OCI-LY3 (cell line): ENCODE measurements around the gene TSR1.

Source experiments
- CTCF ChIP-seq: fragments of 200-600, 300-600 bp; sonication (generic); IDR thresholded peaks from 2 replicates; pipeline ENCODE4 v1.5.1; 2014; ENCODE audit warnings: antibody characterized with exemption, low read length, low read depth
- EZH2phosphoT487 ChIP-seq: fragments of 200-600 bp; shearing (Covaris generic); IDR thresholded peaks from 2 replicates; pipeline ENCODE4 v1.6.1; 2018; ENCODE audit warnings: antibody characterized with exemption, mixed run types, low read depth

- no peak for TF ChIP-seq CTCF
- no peak for TF ChIP-seq EZH2phosphoT487
These were observed 21.7 kb upstream of the TSR1 start for GRCh38 chr17:2357931-2358434.
